Progenitor cell of endocrine pancreas (in vitro differentiated cells): Measurements from ENCODE around the gene COX4I1. TPM values are rescaled to one million over a fixed set of nuclear protein-coding genes. Genes with fewer than 3 reads are reported as not detected.

Experiments
- DNase-seq: peaks from one replicate; pipeline ENCODE4 v3.0.0; 2021; ENCODE audit warnings: low spot score; ENCODE audit not compliant: unreplicated experiment
- H3K27ac Mint-ChIP-seq: 2 replicates; pipeline ENCODE4 v1.8.0; 2021; ENCODE audit warnings: mild to moderate bottlenecking, moderate library complexity, mixed read lengths
- H3K27me3 Mint-ChIP-seq: 2 replicates; pipeline ENCODE4 v1.8.0; 2021; ENCODE audit warnings: mixed read lengths
- H3K36me3 Mint-ChIP-seq: 2 replicates; pipeline ENCODE4 v1.8.0; 2022; ENCODE audit warnings: mixed read lengths; ENCODE audit not compliant: insufficient read depth
- H3K4me1 Mint-ChIP-seq: 2 replicates; pipeline ENCODE4 v1.8.0; 2021; ENCODE audit warnings: low read depth, mixed read lengths
- H3K4me3 Mint-ChIP-seq: 2 replicates; pipeline ENCODE4 v1.8.0; 2021; ENCODE audit warnings: low read depth, mild to moderate bottlenecking, moderate library complexity, mixed read lengths
- H3K9me3 Mint-ChIP-seq: 2 replicates; pipeline ENCODE4 v1.8.0; 2021; ENCODE audit warnings: low read depth, mixed read lengths
- CTCF ChIP-seq: fragments of 200-600 bp; sonication (generic); IDR thresholded peaks from one replicate; pipeline ENCODE4 v1.5.0; 2021; ENCODE audit warnings: antibody characterized with exemption, mild to moderate bottlenecking; ENCODE audit not compliant: unreplicated experiment
- total RNA-seq: library from RNA; stranded (reverse); gene quantifications from 2 replicates; pipeline ENCODE4 v1.2.1, GENCODE V29; 2021

COX4I1 gene
- total RNA-seq, 1 donor from 2014 or later: 466 TPM

- H3K9me3 Mint-ChIP-seq: no peaks in the 10 kb centered on the region
- H3K4me3 Mint-ChIP-seq: no peak overlapping the region
- DNase-seq: no peak
- TF ChIP-seq CTCF: no peak
- H3K36me3 Mint-ChIP-seq: no peaks in the 10 kb centered on the region
- H3K27ac Mint-ChIP-seq: no peak overlapping the region
- no peaks in the 10 kb centered on the region for H3K4me1 Mint-ChIP-seq
- peaks cover 17% of the 10 kb centered on the region for H3K27me3 Mint-ChIP-seq
These were observed 21.3 kb downstream of the COX4I1 start for GRCh38 chr16:85820604-85821372.

GRCh38 chr16:85821390-85822135 lies 22.1 kb downstream of the COX4I1 start:
- Mint-ChIP-seq H3K27ac (no peak overlapping the region), H3K9me3 (no peaks in the 10 kb centered on the region), H3K4me1 (no peaks in the 10 kb centered on the region), H3K27me3 (peaks cover 20% of the 10 kb centered on the region), H3K36me3 (no peaks in the 10 kb centered on the region), H3K4me3 (no peak overlapping the region)
- peak; percentile 83 for DNase-seq
- TF ChIP-seq CTCF: peak; percentile 99

GRCh38 chr16:85822145-85822544 lies 22.6 kb downstream of the COX4I1 start:
- DNase-seq: no peak
- Mint-ChIP-seq H3K4me3 (no peak overlapping the region), H3K4me1 (no peaks in the 10 kb centered on the region), H3K27ac (no peak overlapping the region), H3K36me3 (no peaks in the 10 kb centered on the region), H3K27me3 (peaks cover 20% of the 10 kb centered on the region), H3K9me3 (no peaks in the 10 kb centered on the region)
- TF ChIP-seq CTCF: no peak

- Mint-ChIP-seq H3K4me3 (no peak overlapping the region), H3K4me1 (no peaks in the 10 kb centered on the region), H3K9me3 (no peaks in the 10 kb centered on the region), H3K27me3 (peaks cover 20% of the 10 kb centered on the region), H3K27ac (no peak overlapping the region), H3K36me3 (no peaks in the 10 kb centered on the region)
- no peak for DNase-seq
- no peak for TF ChIP-seq CTCF
These were observed 23.9 kb downstream of the COX4I1 start for GRCh38 chr16:85823328-85823920.
